DND-41 (cell line): Measurements from ENCODE around the gene S1PR4.

Source experiments
- ATAC-seq: fragments of 200-7000 bp; cut with Tn5 transposase; 3 replicates; pipeline ENCODE4 v1.9.1; 2021; ENCODE audit warnings: low read depth; ENCODE audit not compliant: insufficient read depth
- DNase-seq: peaks from one replicate; pipeline ENCODE4 v3.0.0-alpha.2; 2020
- H2AFZ ChIP-seq: 2 replicates; pipeline ENCODE4 v1.6.0; 2012; ENCODE audit warnings: low read depth, low read length
- H3K27ac ChIP-seq: 2 replicates; pipeline ENCODE4 v1.5.1; 2012; ENCODE audit warnings: low read length, inconsistent platforms
- H3K27me3 ChIP-seq: fragments of 200-600 bp; sonication (generic); 2 replicates; pipeline ENCODE4 v1.6.0; 2012; ENCODE audit warnings: low read length, mild to moderate bottlenecking, inconsistent platforms; ENCODE audit not compliant: insufficient read depth, poor library complexity
- H3K36me3 ChIP-seq: 2 replicates; pipeline ENCODE4 v1.5.1; 2012; ENCODE audit warnings: low read length, inconsistent platforms; ENCODE audit not compliant: insufficient read depth
- H3K4me1 ChIP-seq: 2 replicates; pipeline ENCODE4 v1.5.1; 2012; ENCODE audit warnings: mild to moderate bottlenecking, low read length; ENCODE audit not compliant: insufficient read depth
- H3K4me2 ChIP-seq: 2 replicates; pipeline ENCODE4 v1.6.0; 2012; ENCODE audit warnings: mild to moderate bottlenecking, moderate library complexity, low read length, inconsistent platforms; ENCODE audit not compliant: insufficient read depth
- H3K4me3 ChIP-seq, 2 experiments: fragments of 200-600 bp in 1 of 2; shearing (Covaris generic) in 1 of 2; 2 replicates each; pipeline ENCODE4 v1.5.1; 2012 to 2016; ENCODE audit warnings: inconsistent platforms in 2 of 2, low read length in 2 of 2, mild to moderate bottlenecking in 2 of 2, low read depth in 1 of 2, moderate library complexity in 1 of 2
- H3K79me2 ChIP-seq: 2 replicates; pipeline ENCODE4 v1.6.0; 2012; ENCODE audit warnings: low read length, inconsistent platforms; ENCODE audit not compliant: insufficient read depth
- H3K9ac ChIP-seq: 2 replicates; pipeline ENCODE4 v1.6.0; 2012; ENCODE audit warnings: low read depth, mild to moderate bottlenecking, inconsistent platforms, low read length, moderate library complexity
- H3K9me3 ChIP-seq: 2 replicates; pipeline ENCODE4 v1.5.1; 2012; ENCODE audit warnings: low read length, moderate library complexity, mild to moderate bottlenecking, inconsistent platforms; ENCODE audit not compliant: insufficient read depth, severe bottlenecking
- H4K20me1 ChIP-seq: 2 replicates; pipeline ENCODE4 v1.6.0; 2012; ENCODE audit warnings: low read length; ENCODE audit not compliant: insufficient read depth
- CTCF ChIP-seq: IDR thresholded peaks from 2 replicates; pipeline ENCODE4 v1.5.1; 2012; ENCODE audit warnings: borderline replicate concordance, low read length, moderate library complexity, mild to moderate bottlenecking; ENCODE audit not compliant: poor library complexity, severe bottlenecking; ENCODE audit errors: extremely low read depth
- EZH2 ChIP-seq: IDR thresholded peaks from 3 replicates; pipeline ENCODE4 v1.6.1; 2012; ENCODE audit warnings: borderline replicate concordance, low read depth, mild to moderate bottlenecking, moderate library complexity, low read length, inconsistent platforms; ENCODE audit not compliant: severe bottlenecking

S1PR4 gene

GRCh38 chr19:3203805-3204645, 25.5 kb downstream of the S1PR4 start:
- Histone ChIP-seq H2AFZ (no peak overlapping the region), H3K27ac (no peak overlapping the region), H4K20me1 (peaks cover 5% of the 10 kb centered on the region; the same call in 1 of the 2 replicates), H3K9ac (no peak overlapping the region), H3K4me1 (no peaks in the 10 kb centered on the region), H3K79me2 (no peaks in the 10 kb centered on the region), H3K36me3 (peaks cover 86% of the 10 kb centered on the region), H3K9me3 (no peaks in the 10 kb centered on the region), H3K4me2 (no peak overlapping the region), H3K27me3 (no peaks in the 10 kb centered on the region), H3K4me3 (no peak overlapping the region)
- TF ChIP-seq EZH2: no peak
- no peak for TF ChIP-seq CTCF
- DNase-seq: no peak
- no peak for ATAC-seq

GRCh38 chr19:3204646-3205275, 26.2 kb downstream of the S1PR4 start:
- Histone ChIP-seq H3K27me3 (no peaks in the 10 kb centered on the region), H3K9ac (no peak overlapping the region), H3K9me3 (no peaks in the 10 kb centered on the region), H2AFZ (no peak overlapping the region), H3K4me3 (no peak overlapping the region), H3K36me3 (peaks cover 85% of the 10 kb centered on the region), H3K27ac (no peak overlapping the region), H3K4me2 (no peak overlapping the region), H3K4me1 (no peaks in the 10 kb centered on the region), H4K20me1 (peaks cover 5% of the 10 kb centered on the region; the same call in 1 of the 2 replicates), H3K79me2 (no peaks in the 10 kb centered on the region)
- no peak for DNase-seq
- no peak for ATAC-seq
- TF ChIP-seq CTCF (no peak), EZH2 (no peak)

- Histone ChIP-seq H3K4me1 (no peaks in the 10 kb centered on the region), H3K4me3 (no peak overlapping the region), H3K27ac (no peak overlapping the region), H3K9ac (no peak overlapping the region), H4K20me1 (peaks cover 5% of the 10 kb centered on the region; the same call in 1 of the 2 replicates), H3K27me3 (no peaks in the 10 kb centered on the region), H2AFZ (no peak overlapping the region), H3K4me2 (no peak overlapping the region), H3K9me3 (no peaks in the 10 kb centered on the region), H3K36me3 (peaks cover 72% of the 10 kb centered on the region), H3K79me2 (no peaks in the 10 kb centered on the region)
- no peak for TF ChIP-seq EZH2
- TF ChIP-seq CTCF: no peak
- no peak for DNase-seq
- no peak for ATAC-seq
Observed at GRCh38 chr19:3206216-3206953, 27.8 kb downstream of the S1PR4 start.
